Right atrium auricular region (tissue), 2 donors: Measurements from ENCODE around the gene GPC3. TPM values are rescaled to one million over a fixed set of nuclear protein-coding genes. Genes with fewer than 3 reads are reported as not detected.
"Not testable (repeated sequence)": the region's sequence is repeated elsewhere in the genome, so short reads cannot be mapped to it uniquely, and the experiment has no call there.

ENCODE experiments used
- DNase-seq: peaks from one replicate; pipeline ENCODE4 v3.0.0-alpha.2; 2019; ENCODE audit warnings: low spot score
- H3K27ac ChIP-seq, 2 donors: fragments of 200-600 bp; sonication (generic); 1 replicate in 1 of 2; 2 replicates in 1 of 2; pipeline ENCODE4 v1.5.1; 2016 to 2019
- H3K27me3 ChIP-seq, 2 donors: fragments of 200-600 bp; sonication (generic); one replicate each; pipeline versions ENCODE4 v1.5.1 to v1.6.0; 2017 to 2019
- H3K36me3 ChIP-seq: fragments of 200-600 bp; sonication (generic); one replicate; pipeline ENCODE4 v1.5.1; 2016
- H3K4me1 ChIP-seq, 2 donors: fragments of 200-600 bp; sonication (generic); one replicate each; pipeline versions ENCODE4 v1.5.1 to v1.6.0; 2017 to 2019
- H3K4me3 ChIP-seq, 2 donors: fragments of 200-600 bp; sonication (generic); 1 replicate in 1 of 2; 2 replicates in 1 of 2; pipeline ENCODE4 v1.5.1; 2017 to 2019; ENCODE audit warnings: mild to moderate bottlenecking in 1 of 2, moderate library complexity in 1 of 2
- H3K9me3 ChIP-seq, 2 donors: fragments of 200-600 bp; sonication (generic); one replicate each; pipeline ENCODE4 v1.5.1; 2019
- total RNA-seq, 2 donors: library from RNA; depleted of rRNA; stranded (reverse); fragments of >200 nt; gene quantifications; one replicate each; pipeline ENCODE4 v1.1.0, GENCODE V29; 2016
- TF ChIP-seq, protein P1 (sequence below), 2 donors: fragments of 200-600 bp; sonication (generic); IDR thresholded peaks; one replicate each; pipeline ENCODE4 v1.5.1; 2019; ENCODE audit warnings: antibody characterized with exemption in 2 of 2

The GPC3 gene
- total RNA-seq, 2 donors from 2014 or later, result 3.5 to 18.6 TPM

DNA sequence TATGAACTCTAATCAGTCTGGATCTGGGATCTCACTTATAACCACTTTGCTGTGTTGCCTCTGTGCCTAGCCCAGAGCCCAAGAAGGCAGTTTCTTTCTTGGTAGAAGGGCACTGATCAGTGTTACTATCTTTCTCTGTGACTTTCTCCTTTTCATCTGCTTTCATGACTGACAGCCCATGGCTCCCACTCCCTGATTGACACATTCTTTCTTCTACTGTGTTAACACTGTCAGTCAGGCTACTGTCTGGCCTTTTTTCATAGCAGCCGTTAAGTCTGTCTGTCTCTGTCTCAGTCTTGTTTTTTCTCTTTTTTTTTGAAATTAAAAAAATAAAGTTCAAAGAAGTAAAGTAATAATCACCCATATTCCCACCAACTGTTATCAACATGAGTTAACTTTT, 210.6 kb downstream of the GPC3 start:
- TF ChIP-seq, protein P1, sequence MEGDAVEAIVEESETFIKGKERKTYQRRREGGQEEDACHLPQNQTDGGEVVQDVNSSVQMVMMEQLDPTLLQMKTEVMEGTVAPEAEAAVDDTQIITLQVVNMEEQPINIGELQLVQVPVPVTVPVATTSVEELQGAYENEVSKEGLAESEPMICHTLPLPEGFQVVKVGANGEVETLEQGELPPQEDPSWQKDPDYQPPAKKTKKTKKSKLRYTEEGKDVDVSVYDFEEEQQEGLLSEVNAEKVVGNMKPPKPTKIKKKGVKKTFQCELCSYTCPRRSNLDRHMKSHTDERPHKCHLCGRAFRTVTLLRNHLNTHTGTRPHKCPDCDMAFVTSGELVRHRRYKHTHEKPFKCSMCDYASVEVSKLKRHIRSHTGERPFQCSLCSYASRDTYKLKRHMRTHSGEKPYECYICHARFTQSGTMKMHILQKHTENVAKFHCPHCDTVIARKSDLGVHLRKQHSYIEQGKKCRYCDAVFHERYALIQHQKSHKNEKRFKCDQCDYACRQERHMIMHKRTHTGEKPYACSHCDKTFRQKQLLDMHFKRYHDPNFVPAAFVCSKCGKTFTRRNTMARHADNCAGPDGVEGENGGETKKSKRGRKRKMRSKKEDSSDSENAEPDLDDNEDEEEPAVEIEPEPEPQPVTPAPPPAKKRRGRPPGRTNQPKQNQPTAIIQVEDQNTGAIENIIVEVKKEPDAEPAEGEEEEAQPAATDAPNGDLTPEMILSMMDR (IDR thresholded peaks at IDR 0.05), result no peak
- no peak overlapping the region for H3K27ac ChIP-seq
- H3K4me1 ChIP-seq, result no peaks in the 10 kb centered on the region
- no peaks in the 10 kb centered on the region for H3K27me3 ChIP-seq
- DNase-seq, result no peak
- H3K4me3 ChIP-seq, result no peak overlapping the region
- no peaks in the 10 kb centered on the region for H3K36me3 ChIP-seq
- no peaks in the 10 kb centered on the region for H3K9me3 ChIP-seq

DNA sequence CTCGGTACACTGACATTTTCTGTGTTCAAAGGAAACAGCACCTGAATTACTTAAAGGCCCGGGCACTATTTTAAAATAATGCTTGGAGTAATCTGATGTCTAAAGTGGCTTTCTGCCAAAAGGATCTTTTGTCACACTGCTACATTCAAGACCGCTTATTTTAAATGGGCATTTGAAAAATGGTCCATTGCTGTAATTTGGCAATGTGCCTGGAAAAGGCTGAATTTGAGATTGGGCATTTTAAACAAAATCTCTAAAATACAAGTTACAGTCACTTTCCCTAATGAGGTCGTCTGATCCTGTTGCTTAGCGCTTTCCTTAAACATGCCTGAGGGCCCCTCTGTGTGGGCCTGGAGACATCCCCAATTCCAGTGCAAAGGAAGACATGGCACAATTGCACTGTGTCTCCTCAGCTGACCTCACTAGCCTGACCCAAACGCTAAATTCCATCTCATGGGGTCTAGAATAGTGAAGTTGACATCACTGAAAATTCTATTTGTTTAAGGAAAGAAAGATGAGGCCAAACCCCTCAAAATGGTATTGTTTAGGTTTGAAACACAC, 214.2 kb downstream of the GPC3 start:
- no peaks in the 10 kb centered on the region for H3K4me1 ChIP-seq
- DNase-seq, result no peak
- no peaks in the 10 kb centered on the region for H3K27me3 ChIP-seq
- H3K4me3 ChIP-seq, result no peak overlapping the region
- no peaks in the 10 kb centered on the region for H3K9me3 ChIP-seq
- no peaks in the 10 kb centered on the region for H3K36me3 ChIP-seq
- H3K27ac ChIP-seq, result no peak overlapping the region
- TF ChIP-seq, protein P1 (IDR thresholded peaks at IDR 0.05), result no peak

DNA sequence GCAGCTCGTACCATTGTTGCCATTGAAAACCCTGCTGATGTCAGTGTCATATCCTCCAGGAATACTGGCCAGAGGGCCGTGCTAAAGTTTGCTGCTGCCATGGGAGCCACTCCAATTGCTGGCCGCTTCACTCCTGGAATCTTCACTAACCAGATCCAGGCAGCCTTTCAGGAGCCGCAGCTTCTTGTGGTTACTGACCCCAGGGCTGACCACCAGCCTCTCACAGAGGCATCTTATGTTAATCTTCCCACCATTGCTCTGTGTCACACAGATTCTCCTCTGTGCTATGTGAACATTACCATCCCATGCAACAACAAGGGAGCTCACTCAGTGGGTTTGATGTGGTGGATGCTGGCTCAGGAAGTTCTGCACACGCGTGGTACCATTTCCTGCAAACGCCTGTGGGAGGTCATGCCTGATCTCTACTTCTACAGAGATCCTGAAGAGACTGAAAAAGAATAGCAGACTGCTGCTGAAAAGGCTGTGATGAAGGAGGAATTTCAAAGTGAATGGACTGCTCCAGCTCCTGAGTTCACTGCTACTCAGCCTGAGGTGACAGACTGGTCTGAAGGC, 222.3 kb downstream of the GPC3 start:
- DNase-seq, H3K27ac ChIP-seq, H3K9me3 ChIP-seq, H3K27me3 ChIP-seq, H3K4me1 ChIP-seq, H3K36me3 ChIP-seq, H3K4me3 ChIP-seq: not testable (repeated sequence)

DNA sequence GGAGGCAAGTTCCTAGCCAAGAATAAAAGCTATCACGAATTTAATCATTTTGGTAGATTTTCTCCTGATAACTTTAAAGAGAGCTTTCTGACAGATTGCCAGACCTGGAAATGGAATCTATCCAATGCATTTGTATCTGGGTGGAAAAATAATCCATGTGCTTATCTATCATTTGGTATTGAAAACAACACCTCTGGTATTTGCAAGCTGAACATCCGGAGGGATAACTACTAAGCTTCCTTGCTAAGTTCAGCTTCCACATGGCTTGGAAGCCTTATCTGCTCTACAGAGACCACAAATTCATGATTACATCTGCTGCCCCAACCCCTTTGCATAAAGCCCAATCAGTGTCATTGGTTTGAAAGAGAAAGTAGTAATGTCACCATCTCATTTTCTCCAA, 230.7 kb downstream of the GPC3 start:
- Histone ChIP-seq H3K36me3 (no peaks in the 10 kb centered on the region), H3K27ac (no peak overlapping the region), H3K9me3 (no peaks in the 10 kb centered on the region), H3K27me3 (no peaks in the 10 kb centered on the region), H3K4me1 (no peaks in the 10 kb centered on the region), H3K4me3 (no peak overlapping the region)
- DNase-seq, result no peak
- TF ChIP-seq, protein P1 (IDR thresholded peaks at IDR 0.05), result no peak

DNA sequence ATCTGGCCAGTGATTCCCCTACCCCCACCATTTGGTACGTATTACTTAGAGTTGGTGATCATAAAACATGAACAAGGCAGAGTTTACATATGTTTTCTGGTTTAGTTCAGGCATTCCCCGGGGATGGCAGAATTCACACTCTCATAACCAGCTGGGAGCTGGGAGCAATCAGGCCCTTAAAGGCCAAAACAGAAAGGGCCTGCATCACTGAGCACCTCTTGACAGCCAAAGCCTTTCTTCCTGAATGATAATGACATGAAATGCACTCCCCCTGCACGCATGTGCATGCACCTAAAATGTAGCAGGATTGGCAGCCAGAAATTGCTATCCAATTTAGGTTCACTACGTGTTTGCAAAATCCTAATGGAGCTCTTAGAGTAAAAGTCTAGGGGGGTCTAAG, 235.4 kb downstream of the GPC3 start:
- H3K27me3 ChIP-seq, result no peaks in the 10 kb centered on the region
- H3K4me3 ChIP-seq, result no peak overlapping the region
- no peak overlapping the region for H3K27ac ChIP-seq
- H3K9me3 ChIP-seq, result no peaks in the 10 kb centered on the region
- TF ChIP-seq, protein P1 (IDR thresholded peaks at IDR 0.05), result no peak
- DNase-seq, result no peak
- H3K4me1 ChIP-seq, result no peaks in the 10 kb centered on the region
- no peaks in the 10 kb centered on the region for H3K36me3 ChIP-seq

DNA sequence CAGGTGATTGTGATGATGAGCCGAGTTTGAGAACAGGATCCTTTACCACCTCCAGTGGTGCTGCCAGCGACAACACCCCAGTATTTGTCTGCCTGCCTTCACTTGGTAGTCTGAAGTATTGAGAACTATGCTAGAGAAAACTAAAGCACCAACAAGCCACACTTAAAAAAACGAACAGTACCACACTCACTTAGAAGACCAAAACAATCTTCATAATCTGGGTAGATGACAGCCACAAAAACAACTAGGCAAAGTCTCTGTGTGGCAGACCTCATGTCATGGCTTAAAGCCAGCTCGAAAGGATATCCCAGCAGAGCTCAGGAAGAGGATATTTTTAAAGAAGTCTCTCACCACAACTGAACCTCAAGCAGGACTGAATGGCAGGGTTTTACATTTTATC, 236.0 kb downstream of the GPC3 start:
- no peaks in the 10 kb centered on the region for H3K27me3 ChIP-seq
- no peak for DNase-seq
- no peak overlapping the region for H3K27ac ChIP-seq
- H3K36me3 ChIP-seq, result no peaks in the 10 kb centered on the region
- H3K9me3 ChIP-seq, result no peaks in the 10 kb centered on the region
- H3K4me3 ChIP-seq, result no peak overlapping the region
- TF ChIP-seq, protein P1 (IDR thresholded peaks at IDR 0.05), result no peak
- H3K4me1 ChIP-seq, result no peaks in the 10 kb centered on the region
